ENCODE results near the gene LTBP2.

The LTBP2 gene

GRCh38 chr14:74522740-74523139 lies 89.3 kb downstream of the LTBP2 start:
- no peak for DNase-seq

GRCh38 chr14:74521756-74522155 lies 90.3 kb downstream of the LTBP2 start:
- DNase-seq = no peak

- no peak for DNase-seq
Observed at GRCh38 chr14:74519316-74520074, 92.5 kb downstream of the LTBP2 start.

GRCh38 chr14:74518221-74518620 lies 93.8 kb downstream of the LTBP2 start:
- no peak for DNase-seq

- DNase-seq = no peak
Observed at GRCh38 chr14:74517731-74518130, 94.3 kb downstream of the LTBP2 start.

- no peak for DNase-seq
Observed at GRCh38 chr14:74516451-74517160, 95.4 kb downstream of the LTBP2 start.

GRCh38 chr14:74515891-74516412 lies 96.1 kb downstream of the LTBP2 start:
- DNase-seq = no peak

- DNase-seq = no peak
Observed at GRCh38 chr14:74514471-74514941, 97.5 kb downstream of the LTBP2 start.

GRCh38 chr14:74511966-74512830 lies 99.8 kb downstream of the LTBP2 start:
- DNase-seq = no peak

GRCh38 chr14:74510959-74511409 lies 101.1 kb downstream of the LTBP2 start:
- no peak for DNase-seq

- DNase-seq = no peak
Observed at GRCh38 chr14:74510223-74510931, 101.7 kb downstream of the LTBP2 start.

- no peak for DNase-seq
Observed at GRCh38 chr14:74509587-74510222, 102.3 kb downstream of the LTBP2 start.

GRCh38 chr14:74508844-74509428 lies 103.1 kb downstream of the LTBP2 start:
- DNase-seq = no peak

GRCh38 chr14:74508292-74508731 lies 103.7 kb downstream of the LTBP2 start:
- DNase-seq = no peak

GRCh38 chr14:74507840-74508239 lies 104.2 kb downstream of the LTBP2 start:
- no peak for DNase-seq

- DNase-seq = no peak
Observed at GRCh38 chr14:74507085-74507484, 105.0 kb downstream of the LTBP2 start.

- no peak for DNase-seq
Observed at GRCh38 chr14:74506411-74506851, 105.6 kb downstream of the LTBP2 start.

- DNase-seq = no peak
Observed at GRCh38 chr14:74505831-74506230, 106.2 kb downstream of the LTBP2 start.

GRCh38 chr14:74504874-74505720 lies 106.9 kb downstream of the LTBP2 start:
- no peak for DNase-seq

- no peak for DNase-seq
Observed at GRCh38 chr14:74504412-74504811, 107.6 kb downstream of the LTBP2 start.
